GM21723 (cell line): Measurements from ENCODE around the gene ENSA.
"Not testable (repeated sequence)": the region's sequence is repeated elsewhere in the genome, so short reads cannot be mapped to it uniquely, and the experiment has no call there.

Experiments used
- ATAC-seq: cut with Tn5 transposase; IDR thresholded peaks from one replicate; pipeline ENCODE4 v1.9.1; 2021; ENCODE audit warnings: mild to moderate bottlenecking, moderate library complexity; ENCODE audit not compliant: unreplicated experiment

The ENSA gene

GRCh38 chr1:150581962-150582361, 47.5 kb downstream of the ENSA start:
- ATAC-seq, result not testable (repeated sequence)

DNA sequence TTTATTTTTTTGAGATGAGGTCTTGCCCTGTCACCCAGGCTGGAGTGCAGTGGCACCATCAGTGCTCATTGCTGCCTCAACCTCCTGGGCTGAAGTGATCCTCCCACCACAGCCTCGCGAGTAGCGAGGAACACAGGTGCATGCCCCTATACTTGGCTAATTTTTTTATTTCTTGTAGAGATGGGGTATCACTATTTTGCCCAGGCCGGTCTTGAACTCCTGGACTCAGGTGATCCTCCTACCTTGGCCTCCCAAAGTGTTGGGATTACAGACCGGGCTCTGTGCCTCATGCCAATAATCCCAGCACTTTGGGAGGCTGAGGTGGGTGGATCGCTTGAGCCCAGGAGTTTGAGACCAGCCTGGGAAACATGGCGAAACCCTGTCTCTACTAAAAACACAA, 48.0 kb downstream of the ENSA start:
- ATAC-seq, result not testable (repeated sequence)

DNA sequence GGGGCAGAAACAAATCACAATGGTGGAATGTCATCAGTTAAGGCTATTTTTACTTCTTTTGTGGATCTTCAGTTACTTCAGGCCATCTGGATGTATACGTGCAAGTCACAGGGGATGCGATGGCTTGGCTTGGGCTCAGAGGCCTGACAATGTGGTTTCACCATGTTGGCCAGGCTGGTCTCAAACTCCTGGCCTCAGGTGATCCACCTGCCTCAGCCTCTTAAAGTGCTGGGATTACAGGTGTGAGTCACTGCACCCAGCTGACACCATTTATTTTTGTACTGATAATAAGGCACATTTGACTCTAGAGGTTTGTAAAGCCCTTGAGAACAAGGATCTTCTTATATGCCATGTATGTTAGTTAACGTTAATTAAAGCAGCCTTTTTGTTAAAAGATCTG, 48.4 kb downstream of the ENSA start:
- not testable (repeated sequence) for ATAC-seq

DNA sequence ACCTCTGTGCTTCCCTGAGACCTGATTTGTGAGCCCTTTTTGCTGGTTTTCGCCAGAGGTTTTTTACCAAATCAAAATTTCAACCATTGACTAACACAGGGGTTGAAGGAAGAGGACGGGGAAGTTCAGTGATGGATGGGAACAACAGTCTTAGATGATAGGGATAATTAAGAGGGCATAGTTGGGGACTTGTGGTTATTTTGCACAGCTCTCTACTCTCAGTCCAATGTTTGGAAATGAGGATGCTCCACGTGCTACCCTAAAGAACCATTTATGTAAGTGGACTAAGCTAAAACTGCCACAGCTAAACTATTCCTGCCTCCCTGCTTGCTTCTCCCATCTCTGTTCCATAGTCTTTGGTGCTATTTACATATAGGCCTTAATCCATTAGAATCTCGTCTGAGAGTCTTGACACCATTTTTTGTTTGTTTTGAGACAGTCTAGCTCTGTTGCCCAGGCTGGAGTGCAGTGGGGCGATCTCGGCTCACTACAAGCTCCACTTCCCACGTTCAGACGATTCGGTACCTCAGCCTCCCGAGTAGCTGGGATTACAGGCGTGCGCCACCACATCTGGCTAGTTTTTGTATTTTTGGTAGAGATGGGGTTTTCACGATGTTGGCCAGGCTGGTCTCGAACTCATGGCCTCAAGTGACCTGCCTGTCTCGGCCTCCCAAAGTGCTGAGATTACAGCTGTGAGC, 49.3 kb downstream of the ENSA start:
- ATAC-seq, result no peak

DNA sequence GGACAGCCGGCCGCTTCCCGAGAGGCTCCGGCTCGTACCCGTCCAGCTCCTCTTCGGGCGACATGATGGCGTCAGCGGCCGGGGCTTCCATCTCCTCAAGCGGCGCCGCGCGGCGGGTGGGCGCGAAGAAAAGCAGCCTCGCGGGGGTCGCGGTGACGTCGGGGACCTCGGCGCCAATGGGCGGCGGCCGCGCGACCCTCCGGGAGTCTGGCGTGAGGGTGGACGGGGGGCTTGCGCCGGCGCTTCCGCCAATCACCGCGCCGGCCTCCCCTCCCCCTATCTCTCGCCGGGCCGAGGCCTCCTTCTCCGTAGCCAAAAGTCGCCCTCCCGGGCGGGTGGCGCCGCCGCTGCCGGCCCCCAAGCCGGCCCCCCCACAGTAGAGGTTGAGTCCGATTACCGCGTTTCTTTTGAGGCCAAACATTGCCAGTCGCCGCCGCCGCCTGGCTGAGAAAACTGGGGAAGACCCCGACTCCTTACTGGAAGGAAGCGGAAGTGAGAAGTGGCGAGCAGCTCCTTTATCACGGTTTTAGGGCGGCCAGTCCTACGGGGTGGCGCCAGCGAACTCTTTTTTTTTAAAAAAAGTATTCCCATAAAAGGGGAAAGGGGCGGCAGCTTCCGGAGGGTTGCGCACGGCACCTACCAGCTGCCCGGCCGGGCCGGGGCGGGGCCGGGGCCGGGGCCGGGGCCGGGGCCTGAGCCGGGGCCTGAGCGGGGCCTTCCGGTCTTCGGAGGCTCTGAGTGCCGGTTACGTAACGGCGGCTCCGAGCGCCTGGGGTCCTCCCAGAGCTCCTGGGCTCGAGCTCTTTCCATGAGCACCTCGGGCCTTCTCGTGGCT, 50.1 kb downstream of the ENSA start, which contains the start of gene MCL1:
Gene MCL1, minus strand, starts transcription at position 501 of the 835 bp plus-strand sequence. Its CDS starts 80 bp downstream, at position 421.
- peak; percentile 85 for ATAC-seq

DNA sequence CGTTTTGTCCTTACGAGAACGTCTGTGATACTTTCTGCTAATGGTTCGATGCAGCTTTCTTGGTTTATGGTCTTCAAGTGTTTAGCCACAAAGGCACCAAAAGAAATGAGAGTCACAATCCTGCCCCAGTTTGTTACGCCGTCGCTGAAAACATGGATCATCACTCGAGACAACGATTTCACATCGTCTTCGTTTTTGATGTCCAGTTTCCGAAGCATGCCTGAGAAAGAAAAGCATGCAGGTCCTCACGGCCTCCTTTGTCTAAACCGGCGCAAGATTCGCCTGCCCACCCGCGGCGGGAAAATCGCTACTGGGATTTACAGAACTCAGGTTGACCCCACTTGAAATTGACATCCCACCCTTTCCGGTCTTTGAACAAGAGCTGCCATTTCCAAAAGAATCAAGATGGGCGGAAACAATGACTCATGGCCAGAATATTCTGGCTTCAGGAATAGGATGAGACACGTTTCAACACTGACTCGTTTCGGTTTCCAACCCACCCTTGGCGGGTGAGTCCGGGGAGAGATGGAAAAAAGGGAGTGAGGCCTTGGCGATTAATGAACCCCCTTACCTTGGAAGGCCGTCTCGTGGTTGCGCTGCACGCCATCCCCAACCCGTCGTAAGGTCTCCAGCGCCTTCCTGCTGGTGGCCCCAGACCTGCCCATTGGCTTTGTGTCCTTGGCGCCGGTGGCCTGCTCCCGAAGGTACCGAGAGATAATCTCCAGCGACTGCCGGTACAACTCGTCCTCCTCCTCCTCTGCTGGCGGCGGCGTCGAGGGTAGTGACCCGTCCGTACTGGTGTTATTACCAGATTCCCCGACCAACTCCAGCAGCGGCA, 50.9 kb downstream of the ENSA start:
- peak; percentile 8 for ATAC-seq

GRCh38 chr1:150577557-150578271, 51.7 kb downstream of the ENSA start:
- no peak for ATAC-seq

DNA sequence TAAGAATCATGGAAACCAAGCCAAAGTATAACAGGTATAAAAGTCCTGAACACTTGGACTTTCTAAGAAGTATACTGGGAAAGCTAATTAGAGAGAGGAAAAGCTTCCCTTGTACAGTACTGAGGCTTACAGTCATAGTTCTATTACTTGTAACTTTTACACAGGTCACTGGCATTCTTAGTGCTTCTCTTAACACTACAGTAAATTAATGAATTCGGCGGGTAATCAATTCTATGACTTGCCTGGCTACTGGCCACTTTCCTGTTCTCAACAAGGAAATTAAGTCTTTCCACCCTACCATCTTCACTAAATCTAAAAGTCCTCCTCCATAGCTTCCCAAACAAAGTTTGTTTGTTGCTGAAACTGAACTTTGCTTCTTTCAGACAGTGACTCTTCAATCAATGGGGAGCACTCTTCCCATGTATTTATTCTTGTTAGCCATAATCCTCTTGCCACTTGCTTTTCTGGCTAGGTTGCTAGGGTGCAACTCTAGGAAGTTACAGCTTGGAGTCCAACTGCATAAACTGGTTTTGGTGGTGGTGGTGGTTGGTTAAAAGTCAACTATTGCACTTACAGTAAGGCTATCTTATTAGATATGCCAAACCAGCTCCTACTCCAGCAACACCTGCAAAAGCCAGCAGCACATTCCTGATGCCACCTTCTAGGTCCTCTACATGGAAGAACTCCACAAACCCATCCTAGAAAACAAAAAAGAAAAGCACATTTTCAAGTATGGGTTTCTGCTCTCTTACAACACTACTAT, 52.4 kb downstream of the ENSA start:
- no peak for ATAC-seq

DNA sequence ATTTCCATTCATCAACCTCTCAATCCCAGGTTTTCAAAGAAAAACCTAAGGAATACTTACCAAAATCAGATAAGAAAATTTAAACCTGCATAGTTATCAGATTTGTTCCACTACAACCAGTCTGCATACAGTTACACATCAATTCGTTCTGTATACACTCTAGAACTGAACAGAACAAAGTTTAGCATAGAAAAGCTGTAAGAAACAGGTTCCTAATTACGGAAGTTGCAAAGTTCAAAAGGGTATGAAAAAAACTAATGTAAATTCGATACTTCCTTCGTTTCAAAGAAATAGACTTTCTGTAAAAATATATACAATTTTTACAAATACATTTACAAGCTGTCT, 53.1 kb downstream of the ENSA start:
- no peak for ATAC-seq

DNA sequence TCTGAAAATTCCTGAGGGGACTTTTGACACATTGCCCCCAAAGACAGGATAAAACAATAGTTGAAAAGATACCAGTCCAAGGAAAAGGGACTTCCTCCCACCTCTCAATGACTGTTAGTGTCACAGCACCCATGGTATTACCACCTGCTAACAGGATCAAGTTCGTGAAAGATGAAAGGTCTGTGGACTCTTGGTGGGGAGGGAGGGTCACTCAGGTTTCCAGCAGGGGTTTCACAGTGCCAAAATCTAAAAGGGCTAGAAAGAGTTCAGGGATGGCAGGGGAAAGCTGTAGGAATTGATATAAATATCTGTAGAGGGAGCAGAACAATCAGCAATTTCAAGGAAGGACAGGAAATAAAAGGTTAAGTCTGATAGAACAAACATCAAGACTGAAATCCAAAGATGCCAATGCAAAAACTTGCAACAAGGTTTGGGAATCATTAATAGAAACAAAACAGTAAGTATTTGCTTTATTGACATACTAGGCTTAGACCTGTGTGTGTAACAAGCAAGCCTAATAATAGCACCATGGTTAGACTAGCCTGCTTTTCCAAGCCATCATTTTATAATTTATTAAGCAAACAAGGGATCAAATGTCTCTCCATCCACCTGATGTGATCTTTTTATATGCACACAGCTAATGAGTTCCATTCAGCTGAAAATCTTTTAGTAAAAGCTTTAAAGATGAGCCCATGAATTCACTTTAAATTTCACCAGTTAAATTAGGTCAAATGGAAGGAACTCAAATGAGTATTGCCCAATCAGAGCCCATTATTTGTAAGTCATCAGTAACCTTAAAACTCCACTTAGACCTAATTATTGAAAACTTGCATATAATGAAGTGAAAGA, 53.7 kb downstream of the ENSA start:
- no peak for ATAC-seq

GRCh38 chr1:150575072-150575489, 54.3 kb downstream of the ENSA start:
- ATAC-seq, result no peak

- ATAC-seq, result no peak
Observed at GRCh38 chr1:150574260-150575071, 54.9 kb downstream of the ENSA start.

DNA sequence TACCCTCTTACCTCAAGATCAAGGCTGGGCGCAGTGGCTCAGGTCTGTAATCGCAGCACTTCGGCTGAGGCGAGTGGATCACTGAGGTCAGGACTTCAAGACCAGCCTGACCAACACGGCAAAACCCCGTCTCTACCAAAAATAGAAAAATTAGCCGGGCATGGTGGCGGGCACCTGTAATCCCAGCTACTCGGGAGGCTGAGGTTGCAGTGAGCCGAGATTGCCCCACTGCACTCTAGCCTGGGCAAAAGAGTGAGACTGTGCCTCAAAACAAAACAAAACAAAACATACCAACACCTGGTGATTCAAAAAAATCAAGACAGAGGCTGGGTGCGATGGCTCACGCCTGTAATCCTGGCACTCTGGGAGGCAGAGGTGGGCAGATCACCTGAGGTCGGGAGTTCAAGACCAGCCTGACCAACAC, 55.8 kb downstream of the ENSA start:
- ATAC-seq, result not testable (repeated sequence)

- ATAC-seq, result no peak
Observed at GRCh38 chr1:150572918-150573647, 56.3 kb downstream of the ENSA start.
